Fibroblast of lung (primary cell): ENCODE measurements around the gene DSCAML1.

ENCODE experiments used
- EZH2 ChIP-seq: IDR thresholded peaks from 2 replicates; pipeline ENCODE4 v1.5.1; 2012; ENCODE audit warnings: low read length, control low read depth, mild to moderate bottlenecking; ENCODE audit errors: missing control alignments
- TF ChIP-seq, protein P1 (sequence below), 2 donors: IDR thresholded peaks in 1 of 2; conservative IDR thresholded peaks in 1 of 2; 1 replicate in 1 of 2; 2 replicates in 1 of 2; pipeline ENCODE4 v1.5.1; 2011 to 2012; ENCODE audit warnings: low read length in 2 of 2, control low read depth in 1 of 2, inconsistent platforms in 1 of 2, low read depth in 1 of 2, mild to moderate bottlenecking in 1 of 2

- TF ChIP-seq, protein P1, sequence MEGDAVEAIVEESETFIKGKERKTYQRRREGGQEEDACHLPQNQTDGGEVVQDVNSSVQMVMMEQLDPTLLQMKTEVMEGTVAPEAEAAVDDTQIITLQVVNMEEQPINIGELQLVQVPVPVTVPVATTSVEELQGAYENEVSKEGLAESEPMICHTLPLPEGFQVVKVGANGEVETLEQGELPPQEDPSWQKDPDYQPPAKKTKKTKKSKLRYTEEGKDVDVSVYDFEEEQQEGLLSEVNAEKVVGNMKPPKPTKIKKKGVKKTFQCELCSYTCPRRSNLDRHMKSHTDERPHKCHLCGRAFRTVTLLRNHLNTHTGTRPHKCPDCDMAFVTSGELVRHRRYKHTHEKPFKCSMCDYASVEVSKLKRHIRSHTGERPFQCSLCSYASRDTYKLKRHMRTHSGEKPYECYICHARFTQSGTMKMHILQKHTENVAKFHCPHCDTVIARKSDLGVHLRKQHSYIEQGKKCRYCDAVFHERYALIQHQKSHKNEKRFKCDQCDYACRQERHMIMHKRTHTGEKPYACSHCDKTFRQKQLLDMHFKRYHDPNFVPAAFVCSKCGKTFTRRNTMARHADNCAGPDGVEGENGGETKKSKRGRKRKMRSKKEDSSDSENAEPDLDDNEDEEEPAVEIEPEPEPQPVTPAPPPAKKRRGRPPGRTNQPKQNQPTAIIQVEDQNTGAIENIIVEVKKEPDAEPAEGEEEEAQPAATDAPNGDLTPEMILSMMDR (conservative IDR thresholded peaks at IDR 0.05 in 1 of 2, IDR thresholded peaks at IDR 0.05 in 1 of 2; ENCODE audit: low read depth in 1 of 2, low read length in 2 of 2): no peak
- TF ChIP-seq EZH2: no peak
Measured at GRCh38 chr11:117793583-117793982, 3.4 kb downstream of the DSCAML1 start.
